SKM-1 (cell line): ENCODE data around the gene MYO3B.

ENCODE experiments used
- DNase-seq: peaks from one replicate; lab custom pipeline; 2025; ENCODE audit not compliant: unreplicated experiment; lab: John Stamatoyannopoulos, UW

Gene MYO3B

GRCh38 chr2:170501421-170502043 is 323.6 kb downstream of the MYO3B start:
- DNase-seq = no peak

GRCh38 chr2:170502361-170503130 is 324.6 kb downstream of the MYO3B start:
- no peak for DNase-seq

DNA sequence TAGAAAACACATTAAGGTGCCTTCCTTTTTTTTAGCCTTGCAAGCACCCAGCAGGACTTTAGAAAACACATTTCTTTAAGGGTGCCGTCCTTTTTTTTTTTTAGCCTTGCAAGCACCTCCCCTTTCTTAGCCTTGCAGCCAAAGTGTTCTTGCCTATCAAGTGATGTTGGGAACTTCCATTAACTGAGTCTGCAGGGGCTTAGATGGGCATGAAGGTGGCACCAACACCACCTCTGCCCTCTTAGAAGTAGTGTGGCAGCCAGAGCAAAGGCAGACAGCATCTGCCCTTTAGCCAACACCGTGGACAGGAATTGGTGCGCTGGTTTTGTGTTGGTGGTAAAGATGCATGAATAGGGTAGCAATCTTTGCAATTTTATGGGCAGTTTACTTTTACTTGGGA is 325.6 kb downstream of the MYO3B start:
- DNase-seq = no peak

- no peak for DNase-seq
Measured at GRCh38 chr2:170503971-170504809, 326.2 kb downstream of the MYO3B start.

DNA sequence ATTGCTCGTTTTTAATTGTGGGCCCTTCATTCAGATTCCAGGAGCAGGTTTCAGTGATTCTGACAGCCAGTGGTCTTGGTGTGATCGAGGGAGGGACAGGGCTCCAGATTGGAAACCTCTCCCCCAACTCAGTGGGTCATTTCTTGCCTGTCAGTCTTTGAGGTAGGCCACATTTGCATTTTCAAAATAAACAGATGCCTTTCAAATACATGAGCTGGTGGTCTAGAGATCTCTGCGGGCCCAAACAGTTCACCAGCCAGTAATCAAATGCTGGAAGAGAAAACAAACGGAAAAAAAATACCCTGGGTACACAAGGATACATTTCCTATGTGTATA is 326.8 kb downstream of the MYO3B start:
- DNase-seq = no peak

- no peak for DNase-seq
Measured at GRCh38 chr2:170505631-170506275, 327.8 kb downstream of the MYO3B start.

DNA sequence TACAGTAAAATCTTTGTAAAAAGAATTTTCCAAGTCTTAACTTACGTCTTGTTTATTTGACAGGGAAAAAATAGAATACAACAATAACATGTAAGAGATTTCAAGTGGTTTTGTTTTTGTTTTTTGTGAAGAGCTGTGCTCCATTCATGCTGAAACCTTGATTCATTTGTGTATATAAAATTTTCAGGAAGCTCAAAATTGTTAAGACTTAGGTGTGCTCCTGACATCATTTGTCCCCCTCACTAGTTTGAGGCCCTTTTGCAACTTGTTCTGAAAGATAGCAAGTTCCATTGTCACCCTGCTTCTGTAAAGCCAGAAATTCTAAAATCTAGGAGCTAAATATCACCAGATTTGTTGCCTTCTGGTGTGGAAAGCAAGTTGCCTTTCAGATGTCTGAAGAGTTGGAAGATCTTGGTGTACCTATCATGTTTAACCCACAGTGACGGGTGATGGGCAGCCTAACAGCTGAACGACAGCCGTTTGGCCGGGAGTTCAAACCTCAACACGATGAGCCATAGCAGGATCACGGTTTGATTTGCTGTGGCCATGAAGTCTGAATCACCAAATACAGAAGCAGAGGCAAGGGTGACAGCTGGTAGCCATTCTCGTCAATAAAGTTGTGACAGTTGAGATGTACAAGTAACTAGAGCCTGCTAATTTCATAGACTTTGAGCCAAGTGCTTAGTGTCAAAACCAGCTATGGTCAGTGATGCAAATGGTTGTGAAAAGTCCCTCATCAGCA is 331.7 kb downstream of the MYO3B start:
- no peak for DNase-seq

DNA sequence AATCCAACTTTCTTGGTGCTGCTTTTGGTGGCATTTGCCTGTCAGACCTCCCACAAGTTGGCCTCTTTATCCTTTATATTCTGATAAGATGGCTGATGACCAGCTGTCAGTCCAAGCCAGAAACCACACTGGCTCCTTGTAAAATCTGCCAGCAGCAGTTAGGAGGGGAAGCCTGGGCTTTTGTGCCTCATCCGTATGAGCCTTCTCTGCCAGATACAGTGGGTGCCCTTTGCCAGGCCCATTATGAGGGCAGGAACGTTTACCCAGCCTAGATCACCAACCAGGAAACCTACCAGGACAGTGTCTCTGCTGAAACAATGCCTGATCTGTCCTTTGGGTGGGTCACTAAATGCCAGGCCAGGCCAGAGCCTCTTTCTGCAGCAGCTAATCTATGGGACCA is 334.3 kb downstream of the MYO3B start:
- DNase-seq = no peak

DNA sequence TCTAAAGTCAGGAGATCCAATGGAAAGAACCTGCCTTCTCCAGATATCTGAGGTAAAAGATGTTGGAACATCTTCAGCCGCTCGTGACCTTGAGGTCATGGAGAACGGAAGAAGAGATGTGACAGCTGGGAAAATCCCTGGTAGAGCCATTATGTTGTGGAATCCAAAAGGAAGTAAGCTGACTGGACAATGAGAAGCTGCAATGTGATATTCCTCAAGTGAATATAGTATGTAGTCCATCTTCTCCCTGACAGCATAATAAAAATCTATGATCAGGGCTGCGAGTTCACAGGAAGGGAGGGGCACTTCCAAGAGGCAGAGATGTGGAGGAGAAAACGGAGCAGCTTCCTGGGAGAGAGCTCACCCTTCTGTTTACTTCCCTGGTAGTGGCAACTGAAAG is 336.2 kb downstream of the MYO3B start:
- no peak for DNase-seq

- no peak for DNase-seq
Measured at GRCh38 chr2:170517538-170517937, 339.6 kb downstream of the MYO3B start.

DNA sequence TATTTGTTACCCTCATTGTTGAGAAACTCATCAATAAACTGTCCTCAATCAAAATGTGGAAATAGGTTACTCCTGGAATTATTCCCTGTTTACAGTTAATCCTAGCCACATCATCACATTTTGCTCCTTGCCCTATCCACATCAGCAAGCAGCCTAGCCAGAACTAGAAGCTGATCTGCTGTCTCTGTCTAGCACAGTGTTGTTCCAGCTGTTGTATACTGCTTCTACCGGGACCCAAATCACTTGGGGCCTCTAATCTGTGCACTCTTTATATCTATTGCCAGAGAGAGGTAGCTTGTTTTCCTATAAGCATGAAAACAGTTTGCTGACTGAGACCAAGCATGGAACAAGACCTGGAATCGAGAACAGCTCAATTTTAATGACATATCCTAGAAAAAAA is 341.0 kb downstream of the MYO3B start:
- DNase-seq = no peak

- no peak for DNase-seq
Measured at GRCh38 chr2:170521299-170521698, 343.4 kb downstream of the MYO3B start.

- no peak for DNase-seq
Measured at GRCh38 chr2:170523506-170523905, 345.6 kb downstream of the MYO3B start.

GRCh38 chr2:170524828-170525565 is 347.1 kb downstream of the MYO3B start:
- no peak for DNase-seq

DNA sequence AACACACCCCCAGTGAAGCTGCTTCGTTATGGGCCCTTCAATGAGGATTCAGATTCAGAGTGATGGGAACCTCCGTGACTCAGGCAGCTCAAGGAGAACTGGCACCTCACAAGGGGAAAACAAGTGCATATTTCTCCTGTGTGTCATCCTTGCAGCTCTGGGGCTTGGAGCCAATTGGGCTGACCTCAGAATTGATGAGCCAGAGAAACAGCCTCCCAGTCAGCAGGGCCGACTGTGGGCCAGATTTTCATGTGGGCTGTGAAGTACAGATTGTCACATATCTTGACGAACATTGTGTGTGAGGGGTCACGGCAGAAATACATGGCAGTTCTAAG is 347.6 kb downstream of the MYO3B start:
- no peak for DNase-seq

DNA sequence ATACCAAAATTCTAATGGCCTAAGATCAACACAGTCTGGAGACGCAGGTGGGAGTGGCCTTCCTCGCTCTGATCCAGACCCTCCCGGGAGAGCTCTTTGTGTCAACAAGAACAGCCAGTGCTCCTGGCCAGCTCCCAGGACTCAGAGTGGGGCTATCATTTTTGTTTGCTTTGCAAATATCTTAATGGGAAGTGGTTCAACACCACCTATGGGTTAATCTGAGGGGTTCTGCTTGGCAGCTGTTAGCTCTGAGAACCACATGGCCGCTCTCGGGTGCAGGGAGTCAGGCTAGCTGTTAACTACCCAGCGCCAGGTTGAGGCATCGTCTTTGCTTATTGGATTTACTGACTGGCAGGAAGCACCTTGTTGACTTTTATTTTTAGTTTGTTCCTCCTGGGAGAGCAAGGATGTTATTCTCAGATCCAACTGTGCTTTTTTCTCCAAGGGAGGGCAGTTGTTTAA is 352.4 kb downstream of the MYO3B start:
- no peak for DNase-seq

DNA sequence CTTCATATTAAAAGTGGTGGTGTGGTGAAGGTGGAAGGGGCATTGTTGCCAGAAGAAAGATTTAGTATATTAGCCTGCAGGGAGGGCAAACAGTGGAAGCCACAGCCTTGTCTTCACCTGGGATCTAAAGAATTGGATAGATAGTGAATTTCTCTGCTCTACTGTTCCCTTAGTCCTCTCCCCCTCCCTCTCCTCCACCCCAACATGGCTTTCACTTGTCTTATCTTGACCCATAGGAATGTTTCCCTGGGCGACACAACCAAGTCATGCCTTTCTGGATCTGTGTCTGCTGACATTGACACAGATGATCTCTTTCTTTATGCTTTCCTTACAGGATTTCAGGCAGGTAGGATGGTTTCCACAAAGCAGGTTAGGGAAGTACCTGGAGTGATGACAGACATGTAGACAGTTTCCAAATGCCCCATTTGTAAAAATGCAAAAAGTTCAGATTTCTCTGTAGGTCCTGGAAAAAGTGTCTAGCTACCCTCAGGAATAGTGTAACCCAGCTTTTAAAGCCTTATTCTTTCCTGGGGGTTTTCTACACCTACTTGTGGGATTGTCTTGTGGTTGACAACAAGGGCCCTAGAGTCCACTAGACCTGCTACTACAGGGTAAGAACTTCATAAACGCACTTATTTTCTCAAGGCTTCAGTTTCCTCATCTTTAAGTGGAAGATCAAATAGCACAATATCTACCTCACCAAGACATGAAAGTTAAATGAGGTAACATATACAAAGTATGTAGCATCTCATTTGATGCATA is 353.0 kb downstream of the MYO3B start:
- no peak for DNase-seq

DNA sequence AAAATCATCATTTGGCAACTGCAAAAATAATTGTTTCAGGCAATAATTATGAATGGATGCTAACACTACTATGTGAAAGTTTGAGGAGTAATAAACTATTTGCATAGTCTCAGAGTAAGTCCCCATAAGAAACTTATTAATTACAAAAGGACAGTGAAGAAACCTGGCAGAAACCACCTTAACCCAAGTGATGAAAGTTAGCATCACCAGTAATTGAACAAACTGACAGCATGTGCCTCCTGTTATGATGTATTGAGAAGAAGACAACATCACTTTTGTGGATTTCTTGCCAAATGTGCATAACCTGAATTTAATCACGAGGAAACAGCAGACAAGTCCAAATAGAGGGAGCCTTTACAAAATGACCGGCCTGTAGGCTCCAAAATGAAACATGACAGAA is 353.9 kb downstream of the MYO3B start:
- no peak for DNase-seq

DNA sequence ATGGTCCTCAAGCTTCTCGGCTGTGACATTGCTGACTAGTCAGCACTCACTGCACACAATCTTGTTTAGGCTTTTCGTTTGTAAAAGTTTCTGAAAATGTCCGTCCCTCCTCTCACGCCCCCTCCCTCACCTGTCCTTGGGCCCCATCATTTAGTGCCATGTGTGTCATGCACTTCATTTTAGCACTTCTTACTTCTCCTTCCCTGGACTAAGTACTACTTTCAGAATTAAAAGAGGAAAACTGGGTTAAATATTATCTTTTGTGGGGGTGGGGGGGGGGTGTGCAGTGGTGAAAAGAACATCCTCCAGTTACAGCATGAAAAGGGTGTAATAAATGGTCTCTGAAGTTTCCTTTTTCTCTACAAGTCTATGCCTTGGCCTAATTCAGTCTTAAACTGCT is 355.2 kb downstream of the MYO3B start:
- no peak for DNase-seq

DNA sequence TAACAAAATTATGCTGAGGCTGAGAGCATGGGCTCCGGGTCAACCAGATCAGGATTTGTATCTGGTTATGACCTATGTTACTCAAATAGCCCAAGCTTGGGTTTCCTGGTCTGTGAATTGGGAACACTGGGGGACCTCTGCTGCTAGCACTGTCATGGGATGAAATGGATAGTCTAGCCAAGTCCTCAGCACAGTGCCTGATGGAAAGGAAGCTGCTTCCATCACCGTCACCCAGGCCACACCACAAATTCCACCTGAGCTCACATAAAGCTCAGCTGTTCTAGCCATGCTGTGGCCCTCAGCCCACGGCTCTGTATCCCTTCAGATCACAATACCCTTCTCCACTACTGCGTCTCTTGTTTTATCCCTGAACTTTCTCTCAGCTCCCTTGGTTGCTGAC is 357.6 kb downstream of the MYO3B start:
- no peak for DNase-seq
